CD4-positive, alpha-beta T cell treated with Interleukin-15 for 1 hour (primary cell): ENCODE results near the gene PKD1L1.

Experiments
- DNase-seq: peaks from one replicate; pipeline ENCODE4 v3.0.0-alpha.2; 2020

Gene PKD1L1

DNA sequence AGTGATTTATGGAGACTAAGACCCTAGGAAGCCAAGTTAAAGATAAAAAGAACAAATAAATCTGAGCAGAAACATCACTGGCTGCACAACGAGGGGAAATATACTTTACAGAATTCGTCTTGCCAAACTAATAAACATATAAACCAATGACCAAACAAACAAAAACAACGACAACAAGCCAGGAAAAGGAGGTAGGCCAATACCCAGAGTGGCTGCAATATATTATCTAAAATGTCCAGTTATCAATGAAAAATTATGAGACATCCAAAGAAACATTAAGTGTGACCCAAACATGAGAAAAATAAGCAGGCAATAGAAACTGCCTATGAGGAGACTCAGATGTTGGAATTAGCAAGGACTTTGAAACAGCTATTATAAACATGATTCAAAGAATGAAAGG, 81.0 kb downstream of the PKD1L1 start:
- DNase-seq: no peak

DNA sequence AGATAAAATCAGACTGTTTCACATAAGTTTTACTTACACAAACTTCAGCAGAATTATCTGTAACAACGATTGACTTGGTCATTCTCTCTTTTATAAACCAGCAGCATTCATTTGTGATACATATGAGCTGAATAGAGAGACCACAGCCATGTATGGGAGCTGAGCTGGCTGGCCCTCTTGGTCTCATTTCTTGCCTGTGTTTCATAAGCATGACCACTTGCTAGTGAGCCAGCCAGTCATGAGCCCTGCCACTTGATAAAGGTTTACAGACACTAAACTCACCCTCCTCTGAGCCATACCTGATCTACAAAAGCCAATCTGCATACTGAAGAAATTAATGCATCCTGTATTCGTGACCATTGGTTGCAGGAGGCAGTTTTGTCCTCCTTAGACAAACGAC, 82.1 kb downstream of the PKD1L1 start:
- DNase-seq: no peak

DNA sequence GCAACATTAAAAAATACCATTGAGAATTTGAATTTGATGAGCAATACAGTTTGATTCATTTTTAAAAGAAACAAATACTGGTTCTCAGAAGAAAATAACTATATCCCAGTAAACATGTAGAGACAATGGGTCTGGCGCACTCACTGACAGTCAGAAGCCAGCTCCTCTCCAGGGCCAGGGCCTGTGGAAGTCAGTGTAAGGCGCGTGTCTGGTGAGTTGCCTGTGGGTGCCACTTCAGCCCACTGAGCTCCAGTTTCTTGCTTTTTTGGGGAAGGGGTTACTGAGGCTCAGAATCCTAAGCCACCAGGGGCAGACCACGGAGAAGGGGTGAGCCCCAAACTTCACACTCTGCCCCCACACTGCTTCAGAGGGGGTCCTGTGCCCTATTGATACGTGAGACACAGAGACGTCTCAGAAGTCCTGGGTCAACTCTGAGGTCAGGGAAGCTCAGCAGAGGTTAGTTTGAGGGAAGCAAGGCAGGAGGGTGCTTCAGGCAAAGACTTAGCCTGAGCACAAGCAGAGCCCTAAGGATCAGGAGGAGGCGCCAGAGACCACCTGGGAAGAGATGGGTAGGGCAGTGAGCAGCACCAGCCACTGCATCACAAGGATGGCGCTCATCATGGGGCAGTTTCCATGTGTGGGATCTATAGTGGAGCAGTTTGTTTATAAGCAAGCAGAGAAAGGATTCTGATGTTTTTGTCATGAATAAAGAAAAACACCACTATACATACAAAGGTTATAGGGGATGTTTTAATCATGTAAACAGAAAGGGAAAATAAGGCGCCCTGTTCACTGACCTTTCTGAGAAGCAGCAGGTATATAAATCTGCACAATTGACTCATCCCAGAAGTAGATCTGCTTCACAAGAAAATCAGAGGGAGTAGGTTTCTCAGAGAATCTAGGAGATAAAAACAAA, 95.7 kb downstream of the PKD1L1 start:
- no peak for DNase-seq

DNA sequence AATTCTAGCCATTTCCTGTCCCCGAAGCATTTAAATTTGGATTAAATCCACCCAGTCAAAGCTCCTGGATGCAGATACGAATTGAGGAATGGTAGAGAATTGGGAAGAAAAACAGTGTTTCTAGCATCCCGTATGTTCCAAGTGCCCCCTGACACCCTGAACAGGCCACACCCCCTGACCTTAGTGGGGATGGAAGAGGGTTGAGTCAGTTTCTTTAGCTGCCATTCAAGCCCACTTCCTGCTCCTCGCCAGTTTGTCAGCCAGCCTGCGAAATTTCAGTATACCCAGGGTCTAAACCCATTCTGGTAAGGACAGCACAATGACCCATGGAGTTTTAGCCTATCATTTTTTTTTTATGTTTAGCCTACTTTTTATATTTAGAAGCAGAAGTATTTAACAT, 101.1 kb downstream of the PKD1L1 start:
- no peak for DNase-seq

DNA sequence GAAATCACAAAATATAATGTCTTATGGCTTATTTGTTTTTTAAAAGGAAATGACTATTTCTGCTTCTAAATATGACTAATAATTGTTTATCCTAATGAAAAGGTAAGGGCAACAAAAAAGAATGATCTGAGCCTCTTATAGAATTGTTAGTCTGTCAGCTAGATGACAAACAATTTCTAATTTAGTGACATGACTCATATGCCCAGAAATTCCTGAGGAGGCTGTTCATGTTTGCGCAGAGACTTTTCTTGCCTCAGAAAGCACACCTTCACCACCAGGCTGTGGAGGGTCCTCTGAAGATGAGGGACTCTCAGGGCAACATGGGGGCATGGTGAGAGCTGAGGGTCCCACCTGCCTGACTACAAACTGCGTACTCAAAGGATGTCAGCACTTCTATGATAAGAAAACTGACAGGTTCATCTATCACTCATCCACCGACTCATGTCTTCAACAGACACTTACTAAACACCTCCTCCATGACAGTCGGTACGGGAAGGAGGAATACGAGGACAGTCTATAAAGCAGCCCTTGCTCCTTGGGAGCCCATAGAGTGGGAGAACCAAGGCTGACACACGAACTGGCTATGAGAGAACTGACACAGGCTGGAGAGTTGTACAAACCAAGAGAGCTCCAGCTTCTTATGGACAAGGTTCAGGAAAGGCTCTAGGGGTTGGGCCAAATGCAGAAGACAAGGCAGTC, 102.0 kb downstream of the PKD1L1 start:
- no peak for DNase-seq

DNA sequence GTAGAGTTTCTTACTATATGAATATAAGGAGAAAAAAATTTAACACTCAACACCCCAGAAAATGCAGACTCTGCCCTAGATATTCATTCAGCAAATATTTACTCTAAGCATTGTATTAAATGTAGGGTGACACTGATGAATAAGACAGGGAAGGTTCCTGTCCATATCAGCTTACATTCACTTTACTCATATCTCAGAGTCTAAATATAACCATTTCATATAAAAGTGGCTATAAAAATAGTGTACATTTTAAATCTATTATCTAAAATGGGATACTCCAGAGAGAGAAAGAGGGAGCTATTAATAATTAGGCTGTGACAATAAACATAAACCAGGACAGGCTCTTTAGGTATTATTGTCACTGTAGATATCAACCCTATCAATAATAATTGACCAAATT, 104.0 kb downstream of the PKD1L1 start:
- DNase-seq: no peak

DNA sequence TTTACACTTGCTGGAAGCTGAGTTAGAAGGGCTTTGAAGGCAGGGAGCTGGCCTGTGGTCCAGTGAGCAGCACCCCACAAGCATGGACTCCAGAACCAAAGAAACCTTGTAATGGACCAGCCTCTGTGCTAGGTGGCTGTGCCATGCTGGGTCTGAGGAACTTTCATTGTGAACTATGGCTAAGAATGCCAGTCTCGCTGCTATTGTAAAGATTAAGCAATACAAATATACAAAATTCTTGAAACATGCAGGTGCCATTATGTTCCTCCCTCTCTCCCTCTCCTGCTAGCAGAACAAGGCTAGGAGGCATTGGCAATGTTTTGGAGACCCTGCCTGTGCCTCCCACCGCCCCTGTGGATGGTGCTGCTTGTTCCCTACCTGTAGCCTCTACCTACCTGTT, 105.0 kb downstream of the PKD1L1 start:
- no peak for DNase-seq

DNA sequence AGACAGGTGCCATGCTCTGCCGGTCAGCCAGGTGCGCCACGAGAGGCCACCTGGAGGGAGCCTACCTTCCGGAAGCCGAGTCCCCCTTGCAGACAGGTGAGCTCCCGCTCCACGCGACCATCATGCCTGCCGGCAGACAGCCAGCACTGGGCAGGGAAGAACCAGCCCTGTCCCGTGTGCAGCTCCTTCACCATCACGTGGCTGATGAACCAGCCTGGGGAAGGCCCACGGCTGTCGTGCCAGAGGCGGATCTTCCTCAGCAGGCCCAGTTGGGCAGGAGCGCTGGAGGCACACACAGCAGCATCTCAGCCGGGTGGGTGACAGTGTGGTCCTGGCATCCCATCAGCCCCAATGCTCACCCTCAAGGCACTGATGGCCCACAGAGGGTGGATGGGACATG, 108.9 kb downstream of the PKD1L1 start:
- DNase-seq: no peak

DNA sequence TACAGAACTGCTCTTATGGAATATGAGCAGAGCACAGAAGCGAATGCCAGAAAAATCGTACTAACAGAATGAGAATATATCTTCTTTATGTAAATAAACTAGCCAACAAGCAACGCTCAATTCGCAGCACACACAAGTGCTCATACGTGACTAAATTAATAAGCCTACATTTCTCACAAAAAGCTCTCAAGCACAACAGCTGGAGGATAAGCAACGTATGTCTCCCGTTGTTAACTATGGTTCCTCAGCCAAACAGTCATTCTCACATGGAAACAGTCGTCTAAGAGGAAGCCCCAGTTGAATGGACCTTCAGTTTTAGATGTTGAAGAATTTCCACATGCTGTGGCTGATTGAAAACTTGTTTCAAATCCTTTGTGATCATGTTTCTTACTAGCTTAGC, 110.4 kb downstream of the PKD1L1 start:
- no peak for DNase-seq

DNA sequence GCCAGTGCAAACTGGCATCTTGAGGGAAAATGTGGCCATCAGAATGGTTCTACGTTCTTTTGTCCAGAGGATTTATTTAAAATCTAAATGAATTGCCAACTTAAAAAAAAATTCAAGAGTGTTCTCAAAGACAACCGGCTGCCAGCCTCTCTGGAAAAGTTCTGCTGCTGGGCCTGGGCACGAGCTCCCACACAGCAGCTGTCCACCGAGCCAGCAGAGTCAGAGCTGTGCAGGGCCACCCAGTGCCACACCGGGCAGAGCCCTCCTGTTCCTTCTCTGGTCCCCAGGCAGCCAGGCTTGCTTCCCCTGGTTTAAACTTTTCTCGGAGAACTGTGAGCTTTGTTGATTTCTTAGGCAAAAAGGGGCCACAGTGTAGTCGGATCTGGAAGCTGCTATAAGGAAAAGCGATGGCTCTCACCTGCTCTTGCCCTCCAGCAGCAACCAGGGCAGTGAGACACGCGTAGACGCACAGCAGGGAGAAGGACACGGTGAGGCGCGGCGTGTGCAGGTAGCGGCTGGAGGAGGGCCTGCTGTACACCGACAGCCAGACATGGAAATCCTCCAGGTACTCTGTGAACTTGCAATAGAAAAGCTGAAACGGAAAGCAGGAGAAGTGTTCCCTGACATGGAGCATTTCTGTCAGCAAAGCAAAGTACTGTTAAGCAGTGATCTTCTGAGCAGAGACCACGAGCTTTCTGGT, 111.6 kb downstream of the PKD1L1 start:
- DNase-seq: no peak

DNA sequence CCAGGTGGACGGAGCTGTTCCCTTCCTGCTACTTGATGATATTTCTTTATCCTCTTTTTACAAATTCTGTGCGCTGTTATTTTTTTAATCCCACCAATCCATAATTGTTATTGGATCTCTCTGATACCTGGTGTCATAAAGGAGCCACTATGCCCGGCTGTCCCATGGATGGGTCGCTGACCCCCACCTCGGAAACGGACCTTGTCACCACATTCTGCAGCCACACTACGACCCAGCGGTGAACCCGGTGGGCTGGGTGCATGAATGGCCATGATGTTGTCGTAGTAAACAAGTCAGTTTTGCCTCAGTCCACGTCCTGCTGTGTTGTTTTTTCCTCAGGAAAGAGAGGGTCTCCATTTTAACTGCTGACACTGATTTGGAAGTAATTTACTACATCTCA, 112.2 kb downstream of the PKD1L1 start:
- no peak for DNase-seq

DNA sequence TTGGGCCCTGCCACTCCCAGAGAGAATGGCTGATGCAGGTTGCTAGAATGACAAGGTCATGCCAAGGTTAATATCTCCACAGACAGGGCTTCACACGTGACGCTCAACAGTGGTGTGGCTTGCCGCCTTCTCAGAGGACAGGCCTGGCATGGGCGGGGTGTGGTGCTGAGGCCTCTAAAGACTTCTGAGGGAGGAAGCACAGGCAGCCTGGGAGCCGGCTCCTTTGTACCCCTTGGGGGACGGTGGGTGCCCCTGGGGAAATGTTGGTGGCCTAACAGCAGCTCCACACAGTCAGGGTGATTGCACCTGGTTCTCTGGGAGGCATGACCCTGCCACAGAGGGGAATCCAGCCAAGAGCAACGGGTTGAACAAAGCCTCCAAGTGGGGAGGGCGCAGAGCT, 115.1 kb downstream of the PKD1L1 start:
- DNase-seq: no peak

DNA sequence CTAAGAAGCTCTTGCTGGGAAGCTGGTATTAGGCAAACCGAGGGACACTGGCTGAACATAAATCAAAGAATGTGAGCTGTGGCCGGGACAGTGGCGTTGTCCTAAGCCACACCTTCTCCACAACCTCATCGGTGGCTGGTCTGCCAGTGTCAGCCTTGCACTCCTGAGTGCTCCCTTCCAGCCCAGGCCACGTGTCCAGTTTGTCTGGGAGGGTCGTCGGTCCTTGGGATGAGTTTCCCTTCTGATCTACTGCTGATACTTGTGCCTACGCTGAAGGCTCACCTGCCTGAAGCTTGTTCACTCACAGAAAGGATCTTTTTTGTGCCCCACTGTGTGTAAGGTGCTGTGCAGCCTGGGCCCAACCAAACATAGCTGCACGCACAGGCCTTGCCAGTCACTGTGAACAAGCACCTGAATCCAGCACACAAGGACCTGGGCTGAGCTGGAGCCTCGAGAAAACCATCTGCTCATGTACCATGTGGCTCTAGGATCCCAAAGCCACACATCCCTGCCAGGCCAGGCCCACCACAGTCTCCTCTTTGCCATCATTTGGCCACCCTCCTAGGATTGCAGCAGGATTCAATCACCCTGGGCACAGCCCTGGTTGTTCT, 116.1 kb downstream of the PKD1L1 start:
- DNase-seq: no peak

DNA sequence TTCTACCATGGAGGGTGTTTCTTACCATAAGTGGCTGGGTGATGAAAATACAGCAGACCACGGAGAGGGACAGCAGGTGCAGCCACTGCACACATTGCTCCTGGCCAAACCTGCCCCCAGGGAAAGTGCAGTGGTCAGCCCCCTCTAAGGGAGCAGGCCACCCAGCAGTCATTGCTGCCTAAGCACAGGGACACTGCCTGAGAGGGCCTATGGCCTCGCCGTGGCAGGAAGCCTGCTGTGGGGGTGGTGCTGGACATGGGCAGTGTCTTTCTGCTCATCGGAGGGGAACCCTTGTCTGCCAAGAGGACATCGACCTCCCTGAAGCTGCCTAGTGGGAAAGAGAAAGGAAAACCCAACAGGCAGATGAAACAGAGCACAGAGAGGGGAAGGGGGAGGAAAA, 118.3 kb downstream of the PKD1L1 start:
- DNase-seq: no peak

DNA sequence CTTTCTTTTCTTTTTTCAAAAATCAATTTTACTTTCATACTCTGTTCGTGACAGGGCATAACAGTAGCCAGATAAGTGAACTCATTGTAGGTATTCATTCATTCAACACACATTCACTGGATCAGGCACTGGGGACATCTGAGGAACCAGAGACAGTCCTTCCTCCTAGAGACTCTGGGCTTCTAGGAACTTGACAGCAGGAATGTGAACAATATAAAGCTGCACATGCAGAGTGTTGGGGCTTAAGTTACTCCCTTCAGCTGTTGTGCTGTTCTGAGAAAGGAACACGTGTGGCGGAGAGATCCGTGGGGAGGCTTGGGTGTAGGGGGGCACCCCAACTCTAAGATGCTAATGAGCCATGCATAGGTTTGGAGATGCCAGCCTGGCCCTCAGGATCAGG, 120.4 kb downstream of the PKD1L1 start:
- no peak for DNase-seq

DNA sequence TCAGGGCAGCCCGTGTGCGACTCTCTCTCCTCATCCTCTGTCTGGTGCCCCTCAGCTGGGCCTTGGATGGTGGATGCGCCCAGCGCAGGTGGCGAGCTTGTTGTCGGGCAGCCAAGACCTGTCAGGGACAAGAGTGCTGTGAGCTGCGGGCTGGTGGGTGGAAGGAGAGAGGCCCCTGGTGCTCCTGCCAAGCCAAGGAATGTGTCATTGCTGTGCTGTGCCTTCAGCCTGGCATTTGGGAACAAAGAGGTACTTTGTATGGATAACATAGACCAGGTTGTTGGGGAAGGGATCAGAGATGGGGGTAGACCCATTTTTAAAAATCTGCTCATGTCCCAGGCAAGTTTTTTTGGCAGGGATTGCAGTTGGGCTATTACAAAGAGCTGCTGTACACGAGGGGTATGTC, 120.9 kb downstream of the PKD1L1 start:
- DNase-seq: no peak

DNA sequence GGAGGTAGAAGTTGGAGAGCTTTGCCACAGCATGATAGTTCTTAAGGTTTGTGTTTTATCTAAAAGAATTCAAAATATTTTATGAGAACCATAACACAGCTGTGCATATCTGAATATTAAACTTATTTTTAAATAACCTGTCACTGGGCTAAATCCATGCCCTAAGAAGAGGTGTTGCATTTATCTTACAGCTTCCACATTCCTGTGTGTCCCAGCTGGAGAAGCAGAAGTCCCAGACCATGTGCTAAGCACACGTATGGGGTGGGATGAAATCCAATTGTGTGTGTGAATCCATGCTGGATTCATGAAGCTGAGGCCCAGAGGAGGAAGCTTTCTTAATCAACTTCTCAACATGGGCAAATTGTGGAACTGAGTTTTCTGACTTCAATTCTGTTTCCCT, 121.5 kb downstream of the PKD1L1 start:
- DNase-seq: no peak

DNA sequence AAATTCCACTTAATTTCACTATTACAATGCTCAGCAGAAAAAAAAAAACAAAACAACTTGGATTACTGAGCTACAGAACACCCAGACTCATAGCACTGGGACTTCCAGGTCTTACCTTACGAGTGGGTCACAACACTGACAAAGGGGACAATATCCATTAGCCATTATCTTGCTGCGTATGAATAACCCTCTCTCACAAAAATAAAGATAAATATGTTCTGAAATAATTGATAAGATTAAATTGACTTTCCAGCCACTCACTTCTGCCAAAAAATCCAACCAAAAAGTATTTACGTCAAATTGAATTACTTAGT, 128.7 kb downstream of the PKD1L1 start:
- no peak for DNase-seq

DNA sequence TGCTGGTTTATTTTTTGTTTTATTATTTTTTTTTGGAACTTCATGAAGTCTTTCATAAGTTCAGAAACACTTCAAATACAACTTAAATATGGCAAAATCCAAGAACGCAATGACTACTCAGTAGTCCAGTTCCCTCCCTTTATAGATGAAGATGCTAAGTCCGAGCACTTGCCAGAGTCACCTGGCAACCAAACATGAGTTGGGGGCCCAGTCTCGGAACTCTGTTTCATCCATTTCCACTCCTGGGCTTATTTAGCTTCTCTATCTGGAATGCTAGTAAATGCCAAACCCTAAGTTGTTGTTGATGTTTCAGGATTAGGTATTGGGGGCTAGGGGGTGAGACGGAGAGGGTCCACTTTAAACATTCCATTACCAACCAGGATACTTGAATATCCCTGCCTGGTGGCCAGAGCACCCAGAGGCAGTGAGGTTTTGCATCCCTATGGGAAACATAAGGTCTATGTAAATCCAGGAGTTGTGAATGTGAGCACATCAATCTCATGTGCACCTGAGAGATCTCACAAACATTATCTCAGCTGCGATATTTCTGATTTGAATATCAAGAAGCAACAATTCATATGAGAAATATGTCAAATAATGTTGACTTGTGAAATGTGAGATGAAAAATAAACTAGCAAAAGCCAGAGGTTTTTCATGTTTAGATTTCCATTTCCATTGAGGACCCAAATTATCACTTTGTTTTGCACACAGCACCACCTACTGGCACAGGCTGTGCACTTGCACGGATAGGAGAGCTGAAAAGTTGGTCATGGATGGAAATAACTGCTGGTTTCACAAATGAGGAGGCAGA, 129.3 kb downstream of the PKD1L1 start:
- DNase-seq: no peak

DNA sequence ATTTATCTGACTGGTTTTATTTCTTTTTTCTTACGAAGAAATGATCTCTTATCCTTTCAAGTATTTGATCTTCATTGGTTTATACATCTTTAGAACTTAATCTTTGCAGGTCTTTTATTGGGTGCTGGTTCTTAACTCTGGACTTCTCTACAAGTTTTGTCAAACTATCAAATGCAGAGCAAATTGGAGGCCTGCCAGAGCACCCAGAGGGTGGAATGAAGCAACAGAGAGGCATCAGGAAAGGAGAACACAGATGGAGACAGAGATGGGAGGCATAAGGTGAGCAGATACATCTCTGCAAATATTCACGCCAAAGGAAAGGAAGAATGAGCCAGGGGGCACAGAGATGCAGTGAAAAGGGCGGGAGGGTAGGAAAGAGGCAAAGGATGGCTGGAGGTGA, 130.3 kb downstream of the PKD1L1 start:
- no peak for DNase-seq

DNA sequence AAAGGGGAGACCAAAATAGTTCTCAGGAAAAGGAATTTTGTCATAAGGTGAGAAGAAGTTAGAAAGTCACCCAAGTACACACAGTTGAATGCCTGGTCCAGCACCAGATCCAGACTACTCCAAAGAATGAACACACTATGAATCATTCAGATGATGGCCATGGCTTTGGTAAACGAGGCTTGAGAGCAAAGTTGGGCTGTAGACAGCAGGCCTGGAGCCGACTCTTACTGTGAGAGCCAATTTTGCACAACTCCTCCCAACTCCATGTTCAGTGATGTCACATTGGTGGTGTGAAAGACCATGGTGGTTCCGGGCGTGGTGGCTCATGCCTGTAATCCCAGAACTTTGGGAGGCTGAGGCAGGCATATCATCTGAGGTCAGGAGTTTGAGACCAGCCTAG, 131.6 kb downstream of the PKD1L1 start:
- DNase-seq: no peak

DNA sequence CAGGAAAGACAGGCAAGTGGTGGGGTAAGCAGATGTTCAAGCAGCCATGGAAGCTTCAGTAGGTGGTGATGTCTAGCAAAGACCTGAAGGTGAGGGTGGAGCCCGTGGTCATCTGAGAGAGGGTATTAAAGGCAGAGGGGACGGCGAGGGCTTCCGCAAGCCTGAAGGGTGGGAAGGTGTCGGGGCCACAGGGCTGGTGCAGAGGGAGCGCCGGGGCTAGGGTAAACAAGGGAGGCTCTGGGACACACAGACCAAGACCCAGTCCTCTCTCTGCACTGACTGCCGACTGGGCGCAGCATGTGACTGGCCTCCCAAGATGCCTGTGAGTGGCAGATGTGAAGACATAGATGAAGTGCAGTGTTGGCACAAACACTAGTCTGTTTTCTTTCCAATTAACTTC, 132.4 kb downstream of the PKD1L1 start:
- DNase-seq: no peak
